Dermis microvascular lymphatic vessel endothelial cell (primary cell): ENCODE results near the gene ZNF213. TPM values are rescaled to one million over a fixed set of nuclear protein-coding genes. Genes with fewer than 3 reads are reported as not detected.

ENCODE experiments used
- DNase-seq, 2 donors: peaks; one replicate each; pipeline versions ENCODE4 v3.0.0 to v3.0.0-alpha.2; 2010; ENCODE audit warnings: low read depth in 2 of 2
- total RNA-seq: library from RNA; depleted of rRNA; stranded (reverse); fragments of >200 nt; gene quantifications from 2 replicates; pipeline ENCODE4 v1.2.1, GENCODE V29; 2014

Gene ZNF213, protein sequence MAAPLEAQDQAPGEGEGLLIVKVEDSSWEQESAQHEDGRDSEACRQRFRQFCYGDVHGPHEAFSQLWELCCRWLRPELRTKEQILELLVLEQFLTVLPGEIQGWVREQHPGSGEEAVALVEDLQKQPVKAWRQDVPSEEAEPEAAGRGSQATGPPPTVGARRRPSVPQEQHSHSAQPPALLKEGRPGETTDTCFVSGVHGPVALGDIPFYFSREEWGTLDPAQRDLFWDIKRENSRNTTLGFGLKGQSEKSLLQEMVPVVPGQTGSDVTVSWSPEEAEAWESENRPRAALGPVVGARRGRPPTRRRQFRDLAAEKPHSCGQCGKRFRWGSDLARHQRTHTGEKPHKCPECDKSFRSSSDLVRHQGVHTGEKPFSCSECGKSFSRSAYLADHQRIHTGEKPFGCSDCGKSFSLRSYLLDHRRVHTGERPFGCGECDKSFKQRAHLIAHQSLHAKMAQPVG
- total RNA-seq: 2.8 and 5.4 TPM in 2 replicates

DNA sequence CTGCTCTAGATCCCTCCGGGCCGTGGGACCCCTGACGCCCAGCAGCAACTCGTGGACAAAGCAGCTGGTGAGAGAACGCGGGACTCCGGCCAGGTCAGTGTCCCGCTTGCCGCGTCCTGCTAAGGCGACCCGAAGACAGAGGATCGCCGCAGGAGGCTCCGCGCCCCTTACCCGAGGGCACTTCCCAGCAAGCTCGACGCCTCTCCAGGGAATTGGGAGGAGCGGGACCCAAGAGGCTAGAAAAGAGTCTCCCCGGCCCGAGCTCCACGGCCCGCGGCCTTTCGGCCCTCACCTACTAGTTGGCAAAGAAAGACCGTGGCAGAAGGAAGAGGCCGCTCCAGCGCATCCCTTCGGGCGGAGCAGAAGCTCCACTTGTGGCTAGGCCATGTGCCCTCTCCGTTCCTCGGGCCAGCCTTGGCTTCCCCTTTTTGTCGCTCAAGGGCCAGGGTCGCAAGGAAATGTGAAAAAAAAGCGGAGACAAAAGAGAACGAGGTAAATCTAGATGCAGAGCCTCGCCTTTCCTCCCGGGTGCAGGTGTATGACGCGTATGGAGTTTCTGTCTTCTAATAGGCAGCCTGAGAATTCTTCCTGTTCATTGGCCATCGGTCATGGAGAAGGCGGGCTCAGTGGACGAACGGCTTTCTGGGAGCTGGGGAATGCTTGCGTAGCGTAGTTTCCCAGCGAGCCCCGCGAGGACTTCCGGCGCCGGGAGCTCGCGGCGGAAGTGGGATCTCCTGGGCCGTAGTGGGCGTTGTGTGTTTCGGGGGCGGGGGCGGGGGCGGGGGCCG is at the start of gene ZNF213:
TSS of gene ZNF213 (plus strand) at position 692 of the 788 bp plus-strand sequence. CDS start 2,252 bp downstream, outside the sequence.
- DNase-seq: peak; percentile 97 to 99

DNA sequence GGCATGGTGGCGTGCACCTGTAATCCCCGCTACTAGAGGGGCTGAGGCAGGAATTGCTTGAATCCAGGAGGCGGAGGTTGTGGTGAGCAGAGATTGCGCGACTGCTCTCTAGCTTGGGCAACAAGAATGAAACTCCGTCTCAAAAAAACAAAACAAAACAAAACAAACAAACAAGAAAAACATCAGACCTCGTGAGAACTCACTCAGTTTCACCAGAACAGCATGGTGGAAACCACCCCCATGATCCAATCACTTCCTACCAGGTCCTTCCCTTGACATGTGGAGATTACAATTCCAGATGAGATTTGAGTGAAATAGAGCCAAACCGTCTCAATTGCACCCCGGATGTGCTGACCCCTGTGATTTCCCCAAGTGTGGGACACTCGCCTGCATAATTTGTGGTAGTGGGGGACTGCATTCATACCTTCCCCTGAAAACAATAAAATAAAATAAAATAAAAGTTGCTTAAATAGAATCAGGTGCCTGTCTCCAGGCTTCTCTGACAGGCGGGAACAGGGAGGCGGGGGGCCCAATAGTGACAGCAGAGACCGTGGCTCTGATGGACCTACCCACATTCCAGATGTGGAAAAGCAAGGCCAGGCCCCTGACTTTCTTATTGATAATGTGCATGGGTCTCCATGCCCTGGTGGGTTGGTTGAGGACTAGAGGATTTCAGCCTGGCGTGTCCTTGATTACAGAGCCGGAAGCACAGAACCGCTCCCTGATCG is 48.8 kb upstream of the ZNF213 start:
- DNase-seq: no peak

DNA sequence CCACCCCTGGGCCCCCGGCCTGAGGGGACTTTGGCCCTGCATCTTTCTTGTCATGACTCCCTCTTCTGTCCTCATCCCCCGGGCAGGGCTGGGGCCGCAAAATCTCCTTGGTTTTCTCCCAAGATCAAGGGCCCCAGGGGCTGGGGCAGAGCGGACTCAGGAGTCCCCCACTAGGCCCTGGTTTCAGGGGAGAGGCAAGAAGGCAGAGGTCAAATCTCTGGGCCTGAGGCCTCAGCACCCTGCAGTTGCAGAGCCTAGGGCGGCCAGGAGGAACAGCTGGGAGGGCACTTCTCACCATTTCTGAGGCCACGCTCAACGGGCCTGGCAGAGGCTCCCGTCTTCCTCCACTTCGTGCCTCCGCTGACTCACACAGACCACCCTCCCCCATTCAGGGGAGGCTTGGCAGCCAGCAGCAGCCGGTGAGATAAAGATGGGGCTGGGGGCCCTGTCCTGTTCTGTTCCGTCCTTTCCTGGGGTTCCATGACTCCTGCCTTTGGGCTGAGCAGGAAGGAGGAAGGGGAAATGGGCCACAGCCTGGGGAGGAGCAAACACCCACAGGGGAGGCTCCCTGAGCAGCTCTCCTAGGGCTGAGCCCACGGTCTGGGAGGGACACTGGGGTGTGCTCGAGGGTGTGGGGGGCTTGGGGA is 48.1 kb upstream of the ZNF213 start:
- peak in 1 of 2 donors; percentile 65 for DNase-seq

DNA sequence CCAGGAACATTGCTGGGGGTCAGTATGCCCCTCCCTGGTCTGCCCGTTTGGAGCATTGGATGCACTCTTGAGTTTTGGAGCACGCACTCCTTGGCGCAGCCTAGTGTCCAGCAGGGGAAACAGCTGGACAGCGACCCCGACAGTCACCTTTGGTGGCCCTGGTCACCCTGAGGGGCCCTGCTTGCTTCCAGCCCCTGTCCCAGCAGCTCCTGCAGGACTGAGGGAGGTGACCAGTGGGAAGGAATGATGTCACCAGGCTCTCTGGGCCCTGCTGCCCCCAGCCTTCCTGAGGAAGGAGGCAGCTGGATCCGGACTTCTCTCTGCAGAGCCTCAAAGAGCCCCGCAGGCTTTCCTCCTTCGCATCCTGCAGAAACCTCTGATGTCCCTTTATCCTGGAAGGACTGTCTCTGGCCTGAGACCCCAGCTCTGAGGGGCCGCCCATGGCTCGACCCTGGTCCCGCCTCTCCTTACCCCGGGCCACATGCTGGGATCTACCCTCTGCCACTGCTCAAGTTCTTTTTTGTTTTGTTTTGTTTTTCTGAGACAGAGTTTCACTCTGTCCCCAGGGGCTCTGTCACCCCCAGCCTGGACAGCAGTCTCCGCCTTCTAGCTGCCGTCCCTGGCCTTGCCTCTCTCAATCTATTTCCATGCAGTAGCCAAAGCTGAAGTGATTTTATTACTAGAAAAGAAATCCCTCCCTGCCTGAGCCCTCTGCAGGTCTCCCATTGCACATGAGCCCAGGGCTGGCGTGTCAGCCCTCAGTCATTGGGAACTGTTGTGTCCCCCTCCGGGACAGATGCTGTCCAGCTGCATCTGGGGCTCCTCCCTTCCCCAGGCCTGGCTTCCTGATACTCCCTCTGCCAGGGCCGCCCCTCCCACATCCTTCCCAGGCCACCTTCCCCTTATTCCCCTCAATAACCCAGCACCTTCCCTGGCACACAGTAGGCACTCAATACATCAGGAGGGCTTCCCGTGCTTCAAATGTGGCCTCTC is 47.3 kb upstream of the ZNF213 start:
- peak; percentile 24 to 85 for DNase-seq

DNA sequence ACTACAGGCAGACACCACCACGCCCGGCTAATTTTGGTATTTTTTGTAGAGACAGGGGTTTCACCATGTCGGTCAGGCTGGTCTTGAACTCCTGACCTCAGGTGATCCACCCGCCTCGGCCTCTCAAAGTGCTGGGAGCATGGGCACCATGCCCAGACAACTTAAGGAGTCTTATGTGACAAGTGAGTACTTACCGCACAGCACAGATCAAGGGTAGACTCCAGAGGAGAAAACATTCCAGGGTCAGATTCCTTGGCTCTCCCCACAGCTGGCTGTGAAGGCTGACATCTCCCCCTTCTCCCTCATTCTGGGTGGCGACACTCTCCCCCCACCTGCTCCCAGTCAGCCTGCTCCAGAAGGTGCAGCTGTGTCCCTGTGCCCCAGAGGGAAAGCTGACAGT is 46.4 kb upstream of the ZNF213 start:
- DNase-seq: no peak

DNA sequence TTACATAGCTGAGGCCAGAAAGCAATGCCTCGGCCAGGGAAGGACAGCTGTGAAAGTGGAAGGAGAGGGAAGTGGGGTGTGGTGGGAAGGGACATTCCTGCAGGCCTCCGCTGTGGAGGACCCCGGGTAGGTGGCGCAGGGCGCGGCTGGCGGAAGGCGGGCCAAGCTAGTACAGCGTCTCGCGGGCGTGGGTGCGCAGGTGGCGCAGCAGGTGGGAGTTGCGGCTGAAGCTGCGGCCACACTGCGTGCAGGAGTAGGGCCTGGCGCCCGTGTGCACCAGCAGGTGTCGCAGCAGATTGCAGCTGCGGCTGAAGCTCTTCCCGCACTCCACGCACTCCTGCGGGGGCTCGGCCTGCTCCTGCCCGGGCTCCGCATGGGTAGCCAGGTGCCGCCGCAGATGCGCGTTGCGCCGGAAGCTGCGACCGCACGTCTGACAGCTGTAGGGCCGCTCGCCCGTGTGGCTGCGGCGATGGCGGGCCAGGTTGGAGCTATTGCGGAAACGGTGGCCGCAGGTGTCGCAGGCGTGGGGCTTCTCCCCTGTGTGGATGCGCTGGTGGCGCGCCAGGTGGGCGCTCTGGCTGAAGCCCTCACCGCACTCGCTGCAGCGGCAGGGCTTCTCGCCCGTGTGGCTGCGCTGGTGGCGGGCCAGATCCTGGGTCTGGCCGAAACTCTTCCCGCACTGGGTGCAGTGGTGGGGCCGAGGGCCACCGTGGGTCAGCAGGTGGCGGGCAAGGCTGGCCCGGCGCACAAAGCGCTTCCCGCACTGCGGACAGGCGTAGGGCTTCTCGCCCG is 45.7 kb upstream of the ZNF213 start:
- no peak for DNase-seq

DNA sequence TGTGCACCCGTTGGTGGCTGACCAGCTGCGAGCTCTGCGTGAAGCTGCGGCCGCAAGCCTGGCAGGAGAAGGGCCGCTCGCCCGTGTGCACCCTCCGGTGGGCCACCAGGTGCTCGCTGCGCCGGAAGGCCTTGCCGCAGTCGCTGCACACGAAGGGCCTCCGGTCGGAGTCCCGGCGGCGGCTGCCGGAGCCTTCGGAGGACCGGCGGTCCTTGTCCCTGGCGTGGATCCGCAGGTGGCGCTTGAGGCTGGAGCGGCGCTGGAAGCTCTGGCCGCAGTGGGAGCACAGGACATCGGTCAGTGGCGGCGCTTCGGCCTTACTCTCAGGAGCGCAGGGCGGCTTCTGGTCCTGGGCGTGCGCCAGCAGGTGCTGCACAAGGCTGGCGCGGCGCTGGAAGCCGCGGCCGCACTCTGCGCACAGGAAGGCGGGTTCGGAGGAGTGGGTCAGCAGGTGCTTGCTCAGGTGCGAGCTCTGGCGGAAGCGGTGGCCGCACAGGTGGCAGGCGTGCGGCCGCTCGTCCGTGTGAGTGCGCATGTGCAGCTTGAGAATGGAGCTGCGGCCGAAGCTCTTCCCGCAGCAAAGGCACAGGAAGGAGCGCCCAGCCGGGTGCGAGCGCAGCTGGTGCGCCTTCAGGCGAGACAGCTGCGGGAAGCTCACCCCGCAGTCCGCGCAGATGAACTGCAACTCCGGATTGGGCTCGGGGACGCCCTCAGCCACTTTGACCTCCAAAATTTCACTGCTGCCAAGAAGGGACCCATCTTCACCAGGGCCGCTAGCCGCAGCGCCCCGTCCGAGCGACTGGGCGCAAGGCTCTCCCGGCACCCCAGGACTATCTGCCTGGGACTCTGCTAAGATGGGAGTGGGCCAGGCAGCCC is 44.9 kb upstream of the ZNF213 start:
- no peak for DNase-seq

DNA sequence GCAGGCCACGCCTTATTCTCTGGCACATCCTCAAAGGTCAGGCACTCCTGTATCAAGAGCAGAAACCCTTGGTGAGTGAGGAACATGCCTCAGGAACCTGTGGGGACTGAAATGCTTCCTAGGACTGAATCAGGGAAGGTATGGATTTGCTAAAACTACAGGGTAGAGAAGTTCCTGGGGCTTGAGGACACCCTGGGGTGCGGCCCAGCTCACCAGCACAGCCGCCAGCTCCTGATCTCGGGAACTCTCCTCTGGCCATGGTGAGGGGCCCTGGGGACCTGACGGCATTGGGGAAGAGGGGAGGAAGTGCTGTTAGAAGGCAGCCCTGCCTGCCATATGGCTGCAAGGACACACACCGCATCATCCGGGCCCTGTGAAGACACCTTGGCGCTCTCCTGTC is 43.3 kb upstream of the ZNF213 start:
- DNase-seq: no peak

DNA sequence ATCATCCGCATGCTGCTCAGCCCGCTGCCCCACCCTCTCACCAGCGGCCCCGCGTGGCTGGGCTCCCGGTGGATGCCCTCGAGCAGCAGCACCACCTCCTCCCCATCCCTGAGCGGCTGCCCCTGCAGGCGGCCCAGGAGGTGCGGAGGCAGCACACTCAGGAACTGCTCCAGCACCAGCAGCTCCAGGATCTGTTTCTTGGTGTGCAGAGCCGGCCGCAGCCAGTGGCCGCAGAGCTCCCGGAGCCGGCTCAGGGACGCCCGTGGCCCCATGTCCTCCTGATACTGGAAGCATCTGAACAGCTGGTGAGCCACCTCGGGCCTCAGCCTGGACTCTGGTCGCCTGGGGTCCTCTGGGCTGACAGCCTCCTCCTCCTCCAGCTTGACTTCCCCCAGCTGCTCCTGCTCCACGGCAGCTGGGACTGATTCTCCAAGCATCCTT is 42.3 kb upstream of the ZNF213 start:
- no peak for DNase-seq

DNA sequence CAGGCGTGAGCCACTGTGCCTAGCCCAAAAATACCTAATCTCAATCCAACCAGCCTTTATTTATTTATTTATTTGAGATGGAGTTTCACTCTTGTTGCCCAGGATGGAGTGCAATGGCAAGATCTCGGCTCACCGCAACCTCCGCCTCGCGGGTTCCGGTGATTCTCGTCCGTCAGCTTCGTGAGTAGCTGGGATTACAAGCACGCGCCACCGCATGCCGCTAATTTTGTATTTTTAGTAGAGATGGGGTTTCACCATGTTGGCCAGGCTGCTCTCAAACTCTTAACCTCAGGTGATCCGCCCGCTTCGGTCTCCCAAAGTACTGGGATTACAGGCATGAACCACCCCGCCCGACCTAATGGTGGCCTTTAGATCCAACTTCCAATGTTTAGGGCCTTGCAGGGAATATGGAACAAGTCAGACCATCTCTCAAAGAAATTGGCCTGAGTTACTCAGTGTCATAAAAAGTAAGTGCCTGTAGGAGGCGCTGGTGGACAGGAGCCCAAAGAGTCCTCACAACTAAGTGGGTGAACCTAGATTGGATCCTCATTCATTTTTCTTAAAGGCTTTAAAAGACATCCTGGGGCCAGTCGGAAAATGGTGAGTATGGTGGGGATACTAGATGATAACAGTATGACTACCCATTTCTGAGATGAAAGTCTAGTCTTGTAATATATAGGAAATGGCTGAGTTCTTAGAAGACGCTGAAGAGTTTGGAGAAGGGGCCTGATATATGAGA is 40.4 kb upstream of the ZNF213 start:
- DNase-seq: peak; percentile 45 to 69

DNA sequence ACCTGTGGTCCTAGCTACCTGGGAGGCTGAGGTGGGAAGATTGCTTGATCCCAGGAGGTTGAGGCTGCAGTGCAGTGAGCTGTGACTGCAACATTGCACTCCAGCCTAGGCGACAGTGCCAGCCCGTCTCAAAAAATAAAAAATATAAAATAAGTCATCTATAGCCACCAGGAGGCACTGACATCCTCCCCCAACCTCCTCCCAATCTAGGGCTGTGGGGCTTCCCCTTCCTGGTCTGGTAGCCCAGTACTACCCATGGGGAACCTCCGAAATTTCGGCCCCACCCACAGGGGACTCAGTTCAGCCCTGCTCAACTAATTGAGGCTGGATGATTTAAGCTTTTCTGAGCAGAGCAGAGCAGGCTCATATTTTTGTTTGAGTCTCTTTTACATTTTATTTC is 39.0 kb upstream of the ZNF213 start:
- peak in 1 of 2 donors; percentile 25 for DNase-seq

DNA sequence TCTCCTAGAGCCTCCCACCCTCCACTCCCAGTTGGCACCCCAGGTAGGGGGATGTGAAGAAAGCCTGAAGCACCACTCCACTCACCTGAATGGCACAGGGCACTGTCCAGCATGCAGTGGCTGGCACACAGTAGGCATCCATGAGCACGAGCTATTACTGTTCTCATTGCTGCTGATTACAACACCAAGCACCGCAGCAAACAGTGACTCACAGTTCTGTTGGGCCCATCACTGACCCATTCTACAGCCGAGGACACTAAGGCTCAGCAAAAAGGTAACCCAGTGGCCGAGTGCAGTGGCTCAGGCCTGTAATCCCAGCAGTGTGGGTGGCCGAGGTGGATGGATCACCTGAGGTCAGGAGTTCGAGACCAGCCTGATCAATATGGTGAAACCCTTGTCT is 38.5 kb upstream of the ZNF213 start:
- no peak for DNase-seq

DNA sequence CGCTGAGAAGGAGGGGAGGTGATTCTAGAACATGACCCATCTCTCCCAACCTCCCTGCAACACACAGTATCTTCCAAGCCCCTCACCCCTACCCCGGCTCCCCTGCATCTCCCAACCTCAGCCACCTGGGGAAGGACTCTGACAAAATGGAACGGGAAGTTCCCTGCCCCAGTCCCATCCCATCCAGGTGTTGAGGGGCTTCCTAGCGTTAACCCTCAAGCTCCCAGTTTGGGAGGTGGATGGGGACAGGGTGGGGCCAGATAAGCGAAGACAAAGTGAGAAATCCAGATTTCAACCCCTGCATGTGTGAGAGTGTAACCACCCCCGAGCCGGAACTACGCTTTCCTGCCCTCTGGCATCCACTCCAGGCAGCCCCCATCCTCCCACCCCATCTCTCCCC is 37.6 kb upstream of the ZNF213 start:
- no peak for DNase-seq

DNA sequence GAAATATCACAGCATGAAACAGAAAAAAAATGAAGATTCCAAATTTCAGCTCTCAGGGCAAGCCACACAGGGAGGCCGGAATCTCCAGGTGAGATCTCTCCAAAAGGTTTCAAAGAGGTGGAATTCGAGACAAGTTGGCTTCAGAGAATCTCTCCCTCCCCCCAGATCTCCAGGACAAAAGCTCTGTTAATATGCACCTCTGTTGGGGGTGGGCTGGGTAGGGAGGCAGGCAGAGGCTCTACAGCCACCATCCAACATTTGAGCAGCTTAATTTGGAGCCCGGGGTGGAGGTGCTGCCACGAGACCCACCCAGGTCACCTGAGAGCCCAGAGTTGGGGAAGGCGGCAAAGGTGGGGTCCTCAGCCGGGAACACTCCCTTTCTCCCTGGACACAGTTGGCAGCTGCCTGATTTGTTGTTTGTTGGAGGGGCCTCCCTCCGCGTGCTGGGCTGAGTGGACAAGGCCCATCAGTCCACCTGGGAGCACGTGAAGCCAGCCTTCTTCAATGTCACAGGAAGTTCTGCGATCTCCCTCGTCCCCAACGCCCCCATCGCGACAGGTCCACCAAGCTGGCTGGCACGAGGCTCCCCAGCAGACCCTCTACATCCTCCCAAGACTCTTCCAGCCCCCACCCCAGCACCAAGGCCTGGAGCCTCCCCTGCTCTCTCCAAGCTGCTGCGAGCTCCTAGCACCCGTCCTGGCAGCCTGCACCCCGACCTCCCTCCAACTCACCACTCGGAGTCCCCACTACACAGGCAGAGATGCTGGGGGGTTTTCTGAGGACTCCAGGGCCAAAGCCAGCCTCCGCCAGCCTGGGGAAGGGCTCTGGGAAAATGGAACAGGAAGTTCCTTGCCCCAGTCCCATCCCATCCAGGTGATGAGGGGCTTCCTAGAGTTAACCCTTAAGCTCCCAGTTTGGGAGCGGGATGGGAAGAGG is 36.1 kb upstream of the ZNF213 start, which contains the start of gene ZSCAN10:
TSS of gene ZSCAN10 (minus strand) at position 836 of the 936 bp plus-strand sequence. CDS start 6,357 bp downstream, outside the sequence.
- no peak for DNase-seq

DNA sequence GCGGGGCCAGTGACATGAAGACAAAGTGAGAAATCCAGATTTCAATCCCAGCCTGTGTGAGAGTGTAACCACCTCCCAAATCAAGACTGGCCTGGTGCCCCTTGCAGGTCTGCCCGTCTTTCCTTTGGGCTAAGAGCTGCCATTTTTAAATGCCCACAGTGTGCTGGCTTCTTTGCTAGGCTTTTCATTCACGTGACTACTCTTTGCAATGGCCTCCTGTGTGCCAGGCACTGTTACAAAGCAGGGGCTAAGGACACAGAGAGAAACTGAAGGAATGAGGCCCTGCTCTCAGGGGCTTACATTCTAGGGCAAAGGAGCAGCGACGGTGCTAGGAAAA is 35.5 kb upstream of the ZNF213 start:
- no peak for DNase-seq

DNA sequence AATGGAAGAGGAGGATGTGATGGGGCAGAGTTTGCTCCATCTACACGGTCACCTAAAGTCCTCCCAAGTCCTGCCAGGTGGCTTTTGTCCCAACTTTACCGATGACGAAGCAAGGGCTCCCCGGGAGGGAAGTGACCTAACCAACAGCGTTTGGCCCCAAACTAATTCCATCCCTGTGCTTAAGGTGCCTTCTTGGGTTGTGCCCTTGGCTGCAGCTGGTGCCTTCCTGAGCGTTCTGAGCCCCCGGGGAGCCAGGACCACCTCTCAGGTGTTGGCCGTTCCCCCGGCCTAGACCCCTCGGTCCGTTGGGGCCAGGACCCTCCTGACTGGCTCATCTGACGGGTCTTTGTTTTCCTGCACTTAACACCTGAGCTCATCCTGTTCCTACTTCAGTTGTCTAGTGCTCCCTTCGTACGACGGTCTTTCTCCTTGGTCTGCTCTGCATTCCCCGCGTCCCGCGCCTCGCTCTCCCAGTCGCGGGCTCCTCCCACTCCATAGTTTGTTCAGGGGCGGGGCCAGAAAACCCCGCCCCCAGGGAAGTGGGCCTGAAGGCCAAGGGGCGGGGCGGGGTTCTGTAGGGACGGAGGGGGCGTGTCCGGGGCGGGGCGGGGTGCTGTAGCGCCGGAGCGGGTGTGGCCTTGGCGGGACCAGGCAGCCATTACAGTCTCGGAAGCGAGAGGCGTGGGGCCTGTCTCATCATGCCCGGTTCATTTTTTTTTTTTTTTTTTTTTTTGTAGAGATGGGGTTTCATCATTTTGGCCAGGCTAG is 34.9 kb upstream of the ZNF213 start:
- peak; percentile 69 to 90 for DNase-seq
